ENCODE data around the gene XRCC1.
A peak's percentile ranks its signal among the peaks of the same experiment; 100 is the strongest.
"Not testable (repeated sequence)": the region's sequence is repeated elsewhere in the genome, so short reads cannot be mapped to it uniquely, and the experiment has no call there.

XRCC1 gene

GRCh38 chr19:43575156-43575950 is at the start of gene XRCC1, which contains the start of gene PINLYP:
Gene XRCC1 (minus strand): TSS chr19:43575527. CDS start chr19:43575458, 69 bp downstream.
Gene PINLYP (plus strand): TSS chr19:43575801. CDS start chr19:43577192, 1,391 bp downstream.
- peak; percentile 97 for DNase-seq

- DNase-seq: peak; percentile 93
Measured at GRCh38 chr19:43624933-43625332, 49.6 kb upstream of the XRCC1 start.

GRCh38 chr19:43623889-43624670 is 48.8 kb upstream of the XRCC1 start:
- DNase-seq: peak; percentile 24

GRCh38 chr19:43622956-43623355 is 47.6 kb upstream of the XRCC1 start:
- no peak for DNase-seq

- no peak for DNase-seq
Measured at GRCh38 chr19:43622070-43622469, 46.7 kb upstream of the XRCC1 start.

- DNase-seq: peak; percentile 91
Measured at GRCh38 chr19:43620061-43621001, 45.0 kb upstream of the XRCC1 start.

- peak; percentile 87 for DNase-seq
Measured at GRCh38 chr19:43619262-43620060, 44.1 kb upstream of the XRCC1 start, which contains the start of gene ZNF428. Gene ZNF428 (minus strand): TSS chr19:43619629. CDS start chr19:43614304, 5,325 bp downstream.

- DNase-seq: peak; percentile 44
Measured at GRCh38 chr19:43618921-43619261, 43.6 kb upstream of the XRCC1 start.

GRCh38 chr19:43616954-43617353 is 41.6 kb upstream of the XRCC1 start:
- DNase-seq: no peak

- no peak for DNase-seq
Measured at GRCh38 chr19:43616306-43616705, 41.0 kb upstream of the XRCC1 start.

- no peak for DNase-seq
Measured at GRCh38 chr19:43612374-43612773, 37.0 kb upstream of the XRCC1 start.

GRCh38 chr19:43611788-43612187 is 36.5 kb upstream of the XRCC1 start, which contains the start of gene SRRM5:
Gene SRRM5 (plus strand): TSS chr19:43612088. CDS start chr19:43612122, 34 bp downstream.
- no peak for DNase-seq

- no peak for DNase-seq
Measured at GRCh38 chr19:43610493-43610892, 35.2 kb upstream of the XRCC1 start.

- no peak for DNase-seq
Measured at GRCh38 chr19:43609872-43610271, 34.5 kb upstream of the XRCC1 start.

GRCh38 chr19:43607238-43608205 is 32.2 kb upstream of the XRCC1 start:
- DNase-seq: no peak

- DNase-seq: no peak
Measured at GRCh38 chr19:43606569-43607229, 31.4 kb upstream of the XRCC1 start.

- DNase-seq: no peak
Measured at GRCh38 chr19:43605875-43606568, 30.7 kb upstream of the XRCC1 start.

- not testable (repeated sequence) for DNase-seq
Measured at GRCh38 chr19:43600326-43600725, 25.0 kb upstream of the XRCC1 start.

GRCh38 chr19:43599635-43600295 is 24.4 kb upstream of the XRCC1 start:
- DNase-seq: no peak

Data from CD4-positive, alpha-beta T cell treated with Interleukin-17A for 4 hours (primary cell).